ENCODE results near the gene ANO2. TPM values are rescaled to one million over a fixed set of nuclear protein-coding genes. Genes with fewer than 3 reads are reported as not detected.
"Not testable (repeated sequence)": the region's sequence is repeated elsewhere in the genome, so short reads cannot be mapped to it uniquely, and the experiment has no call there.

ANO2 gene
- total RNA-seq, 2 experiments from 2014 or later = not detected

GRCh38 chr12:5678176-5678575 lies 266.9 kb downstream of the ANO2 start:
- no peak overlapping the region for H3K27ac Mint-ChIP-seq

GRCh38 chr12:5669624-5670023 lies 275.4 kb downstream of the ANO2 start:
- H3K9me3 Mint-ChIP-seq; H3K4me3 Mint-ChIP-seq; H3K4me1 Mint-ChIP-seq (ENCODE audit: low read depth); DNase-seq; POLR2A ChIA-PET; intact Hi-C loops (cut with micrococcal nuclease); H3K27me3 Mint-ChIP-seq; CTCF ChIA-PET; H3K27ac Mint-ChIP-seq; H3K36me3 Mint-ChIP-seq: not testable (repeated sequence)

More at GRCh38 chr12:5678176-5678575, 266.9 kb downstream of the ANO2 start:
- Mint-ChIP-seq H3K4me1 (ENCODE audit: low read depth) (no peaks in the 10 kb centered on the region), H3K9me3 (no peaks in the 10 kb centered on the region), H3K4me3 (no peak overlapping the region), H3K36me3 (no peaks in the 10 kb centered on the region), H3K27me3 (peaks cover 8% of the 10 kb centered on the region)
- intact Hi-C loops (cut with micrococcal nuclease) = no loop called here
- ChIA-PET CTCF (no interaction called here), POLR2A (no interaction called here)
- no peak for DNase-seq

- Mint-ChIP-seq H3K36me3 (no peaks in the 10 kb centered on the region), H3K4me1 (ENCODE audit: low read depth) (no peaks in the 10 kb centered on the region), H3K9me3 (no peaks in the 10 kb centered on the region), H3K27ac (no peak overlapping the region), H3K27me3 (no peaks in the 10 kb centered on the region), H3K4me3 (no peak overlapping the region)
- CTCF ChIA-PET = no interaction called here
- no peak for DNase-seq
- intact Hi-C loops (cut with micrococcal nuclease) = no loop called here
- POLR2A ChIA-PET = no interaction called here
These were observed 279.4 kb downstream of the ANO2 start for GRCh38 chr12:5665615-5666014.

- intact Hi-C loops (cut with micrococcal nuclease) = no loop called here
- no peaks in the 10 kb centered on the region for H3K9me3 Mint-ChIP-seq
- no peak overlapping the region for H3K27ac Mint-ChIP-seq
- no peaks in the 10 kb centered on the region for H3K36me3 Mint-ChIP-seq
- H3K27me3 Mint-ChIP-seq = no peaks in the 10 kb centered on the region
- POLR2A ChIA-PET = no interaction called here
- no peak overlapping the region for H3K4me3 Mint-ChIP-seq
- DNase-seq = no peak
- CTCF ChIA-PET = no interaction called here
- H3K4me1 Mint-ChIP-seq (ENCODE audit: low read depth) = no peaks in the 10 kb centered on the region
These were observed 283.2 kb downstream of the ANO2 start for GRCh38 chr12:5661811-5662210.

- Mint-ChIP-seq H3K4me1 (ENCODE audit: low read depth) (no peaks in the 10 kb centered on the region), H3K27ac (no peak overlapping the region), H3K36me3 (no peaks in the 10 kb centered on the region), H3K4me3 (no peak overlapping the region), H3K27me3 (no peaks in the 10 kb centered on the region), H3K9me3 (no peaks in the 10 kb centered on the region)
- intact Hi-C loops (cut with micrococcal nuclease) = no loop called here
- ChIA-PET CTCF (no interaction called here), POLR2A (no interaction called here)
- DNase-seq = no peak
These were observed 284.8 kb downstream of the ANO2 start for GRCh38 chr12:5660238-5660637.

- DNase-seq; POLR2A ChIA-PET; H3K9me3 Mint-ChIP-seq; CTCF ChIA-PET; H3K36me3 Mint-ChIP-seq; H3K4me3 Mint-ChIP-seq; H3K27me3 Mint-ChIP-seq; H3K27ac Mint-ChIP-seq; intact Hi-C loops (cut with micrococcal nuclease); H3K4me1 Mint-ChIP-seq (ENCODE audit: low read depth): not testable (repeated sequence)
These were observed 286.6 kb downstream of the ANO2 start for GRCh38 chr12:5658339-5658941.

- intact Hi-C loops (cut with micrococcal nuclease) = no loop called here
These were observed 288.2 kb downstream of the ANO2 start for GRCh38 chr12:5656836-5657235.

GRCh38 chr12:5655120-5655519 lies 289.9 kb downstream of the ANO2 start:
- H3K27me3 Mint-ChIP-seq = peaks cover 2% of the 10 kb centered on the region
- no peak overlapping the region for H3K27ac Mint-ChIP-seq
- no peaks in the 10 kb centered on the region for H3K9me3 Mint-ChIP-seq
- no peaks in the 10 kb centered on the region for H3K36me3 Mint-ChIP-seq
- POLR2A ChIA-PET = no interaction called here
- DNase-seq = no peak
- intact Hi-C loops (cut with micrococcal nuclease) = no loop called here
- no peaks in the 10 kb centered on the region for H3K4me1 Mint-ChIP-seq (ENCODE audit: low read depth)
- H3K4me3 Mint-ChIP-seq = no peak overlapping the region
- CTCF ChIA-PET = no interaction called here

More at GRCh38 chr12:5656836-5657235, 288.2 kb downstream of the ANO2 start:
- Mint-ChIP-seq H3K4me3 (no peak overlapping the region), H3K27me3 (peaks cover 2% of the 10 kb centered on the region), H3K9me3 (no peaks in the 10 kb centered on the region), H3K27ac (no peak overlapping the region), H3K36me3 (no peaks in the 10 kb centered on the region), H3K4me1 (ENCODE audit: low read depth) (no peaks in the 10 kb centered on the region)
- ChIA-PET POLR2A (no interaction called here), CTCF (no interaction called here)
- no peak for DNase-seq

GRCh38 chr12:5654019-5654418 lies 291.0 kb downstream of the ANO2 start:
- H3K27ac Mint-ChIP-seq = no peak overlapping the region
- no peak for DNase-seq

GRCh38 chr12:5650829-5651461 lies 294.1 kb downstream of the ANO2 start:
- Mint-ChIP-seq H3K4me1 (ENCODE audit: low read depth) (no peaks in the 10 kb centered on the region), H3K27ac (no peak overlapping the region), H3K27me3 (peaks cover 5% of the 10 kb centered on the region), H3K36me3 (no peaks in the 10 kb centered on the region), H3K9me3 (no peaks in the 10 kb centered on the region), H3K4me3 (no peak overlapping the region)
- intact Hi-C loops (cut with micrococcal nuclease) = no loop called here
- POLR2A ChIA-PET = no interaction called here
- no peak for DNase-seq
- CTCF ChIA-PET = no interaction called here

More at GRCh38 chr12:5654019-5654418, 291.0 kb downstream of the ANO2 start:
- POLR2A ChIA-PET = no interaction called here
- Mint-ChIP-seq H3K27me3 (peaks cover 2% of the 10 kb centered on the region), H3K9me3 (no peaks in the 10 kb centered on the region), H3K4me1 (ENCODE audit: low read depth) (no peaks in the 10 kb centered on the region), H3K4me3 (no peak overlapping the region), H3K36me3 (no peaks in the 10 kb centered on the region)
- CTCF ChIA-PET = no interaction called here
- intact Hi-C loops (cut with micrococcal nuclease) = no loop called here

- ChIA-PET CTCF (no interaction called here), POLR2A (no interaction called here)
- H3K27me3 Mint-ChIP-seq = peaks cover 5% of the 10 kb centered on the region
- H3K4me1 Mint-ChIP-seq (ENCODE audit: low read depth) = no peaks in the 10 kb centered on the region
- H3K36me3 Mint-ChIP-seq = no peaks in the 10 kb centered on the region
- no peak overlapping the region for H3K27ac Mint-ChIP-seq
- DNase-seq = no peak
- intact Hi-C loops (cut with micrococcal nuclease) = no loop called here
- H3K4me3 Mint-ChIP-seq = no peak overlapping the region
- H3K9me3 Mint-ChIP-seq = no peaks in the 10 kb centered on the region
These were observed 294.8 kb downstream of the ANO2 start for GRCh38 chr12:5650281-5650680.

GRCh38 chr12:5648692-5649359 lies 296.2 kb downstream of the ANO2 start:
- Mint-ChIP-seq H3K4me1 (ENCODE audit: low read depth) (no peaks in the 10 kb centered on the region), H3K4me3 (no peak overlapping the region), H3K36me3 (no peaks in the 10 kb centered on the region), H3K9me3 (no peaks in the 10 kb centered on the region), H3K27ac (no peak overlapping the region), H3K27me3 (peaks cover 5% of the 10 kb centered on the region)
- CTCF ChIA-PET = interaction anchor here (0.6 to 0.8 kb wide), 2 partner anchors 30 to 57 kb away, joined by 3 to 4 read pairs; no protein-coding TSS in a partner anchor
- intact Hi-C loops (cut with micrococcal nuclease) = no loop called here
- no peak for DNase-seq
- POLR2A ChIA-PET = no interaction called here

- Mint-ChIP-seq H3K27me3 (peaks cover 3% of the 10 kb centered on the region), H3K36me3 (no peaks in the 10 kb centered on the region), H3K4me1 (ENCODE audit: low read depth) (no peaks in the 10 kb centered on the region), H3K4me3 (no peak overlapping the region), H3K9me3 (no peaks in the 10 kb centered on the region), H3K27ac (no peak overlapping the region)
- intact Hi-C loops (cut with micrococcal nuclease) = no loop called here
- ChIA-PET CTCF (no interaction called here), POLR2A (no interaction called here)
- DNase-seq = no peak
These were observed 301.8 kb downstream of the ANO2 start for GRCh38 chr12:5643266-5643665.
